ENCODE results near the gene CRIP1. TPM values are rescaled to one million over a fixed set of nuclear protein-coding genes. Genes with fewer than 3 reads are reported as not detected.

CRIP1 gene
- total RNA-seq, 4 donors from 2014 or later: 34.0 to 110 (median 54.6) TPM

DNA sequence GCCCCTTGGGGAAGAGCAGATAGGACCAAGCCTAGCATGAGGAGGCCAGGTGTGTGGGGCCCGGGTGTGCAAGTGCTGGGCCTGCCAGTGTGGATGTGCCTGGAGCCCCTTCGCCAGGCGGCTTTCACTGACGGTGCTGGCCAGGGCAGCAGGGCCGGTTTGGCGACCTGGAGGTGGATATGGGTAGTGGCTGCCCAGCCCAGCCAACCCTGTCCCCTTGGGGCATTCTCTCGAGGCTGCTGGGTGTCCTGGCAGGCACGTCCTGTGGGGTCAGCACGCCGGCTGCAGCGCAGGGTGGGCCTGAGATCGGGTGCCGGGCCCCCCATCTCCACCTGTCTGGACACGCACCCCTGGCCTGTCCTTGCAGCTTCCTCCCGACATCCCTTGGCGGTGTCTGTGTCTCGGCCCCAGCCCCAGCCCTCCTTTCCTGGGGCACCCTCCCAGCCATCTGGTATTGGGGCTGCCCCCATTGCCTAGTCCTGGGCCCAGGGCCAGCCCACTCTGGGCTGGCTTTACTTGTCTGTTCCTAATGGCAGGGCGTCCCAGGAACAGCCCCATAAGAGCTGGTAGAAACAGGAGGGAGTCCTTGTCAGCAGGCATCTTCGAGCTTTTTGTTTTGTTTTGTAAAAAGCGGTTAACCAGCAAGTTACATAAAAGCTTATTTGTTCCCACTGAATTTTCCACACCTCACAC lies 19.3 kb upstream of the CRIP1 start:
- no peak for DNase-seq (ENCODE audit: extremely low spot score)
- WGBS: 84% methylated on average over 15 of the region's 20 CpGs
- H3K9me3 ChIP-seq: no peaks in the 10 kb centered on the region
- TF ChIP-seq, protein P1, sequence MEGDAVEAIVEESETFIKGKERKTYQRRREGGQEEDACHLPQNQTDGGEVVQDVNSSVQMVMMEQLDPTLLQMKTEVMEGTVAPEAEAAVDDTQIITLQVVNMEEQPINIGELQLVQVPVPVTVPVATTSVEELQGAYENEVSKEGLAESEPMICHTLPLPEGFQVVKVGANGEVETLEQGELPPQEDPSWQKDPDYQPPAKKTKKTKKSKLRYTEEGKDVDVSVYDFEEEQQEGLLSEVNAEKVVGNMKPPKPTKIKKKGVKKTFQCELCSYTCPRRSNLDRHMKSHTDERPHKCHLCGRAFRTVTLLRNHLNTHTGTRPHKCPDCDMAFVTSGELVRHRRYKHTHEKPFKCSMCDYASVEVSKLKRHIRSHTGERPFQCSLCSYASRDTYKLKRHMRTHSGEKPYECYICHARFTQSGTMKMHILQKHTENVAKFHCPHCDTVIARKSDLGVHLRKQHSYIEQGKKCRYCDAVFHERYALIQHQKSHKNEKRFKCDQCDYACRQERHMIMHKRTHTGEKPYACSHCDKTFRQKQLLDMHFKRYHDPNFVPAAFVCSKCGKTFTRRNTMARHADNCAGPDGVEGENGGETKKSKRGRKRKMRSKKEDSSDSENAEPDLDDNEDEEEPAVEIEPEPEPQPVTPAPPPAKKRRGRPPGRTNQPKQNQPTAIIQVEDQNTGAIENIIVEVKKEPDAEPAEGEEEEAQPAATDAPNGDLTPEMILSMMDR (IDR thresholded peaks at IDR 0.05): no peak
- TF ChIP-seq EP300 (IDR thresholded peaks at IDR 0.05): no peak
- TF ChIP-seq POLR2AphosphoS5 (IDR thresholded peaks at IDR 0.05): no peak
- TF ChIP-seq POLR2A (IDR thresholded peaks at IDR 0.05; ENCODE audit: low read depth): no peak
- no peak overlapping the region for H3K4me3 ChIP-seq
- H3K4me1 ChIP-seq: peaks cover 49 to 75% (median 54%) of the 10 kb centered on the region in 4 donors
- H3K27ac ChIP-seq (replicated peaks in 1 of 4): peak overlapping the region; percentile 84 to 99 (median 94)
- peaks cover 33 to 83% (median 62%) of the 10 kb centered on the region in 4 donors for H3K36me3 ChIP-seq
- intact Hi-C loops (cut with DNase I): no loop called here
- no peaks in the 10 kb centered on the region for H3K27me3 ChIP-seq

DNA sequence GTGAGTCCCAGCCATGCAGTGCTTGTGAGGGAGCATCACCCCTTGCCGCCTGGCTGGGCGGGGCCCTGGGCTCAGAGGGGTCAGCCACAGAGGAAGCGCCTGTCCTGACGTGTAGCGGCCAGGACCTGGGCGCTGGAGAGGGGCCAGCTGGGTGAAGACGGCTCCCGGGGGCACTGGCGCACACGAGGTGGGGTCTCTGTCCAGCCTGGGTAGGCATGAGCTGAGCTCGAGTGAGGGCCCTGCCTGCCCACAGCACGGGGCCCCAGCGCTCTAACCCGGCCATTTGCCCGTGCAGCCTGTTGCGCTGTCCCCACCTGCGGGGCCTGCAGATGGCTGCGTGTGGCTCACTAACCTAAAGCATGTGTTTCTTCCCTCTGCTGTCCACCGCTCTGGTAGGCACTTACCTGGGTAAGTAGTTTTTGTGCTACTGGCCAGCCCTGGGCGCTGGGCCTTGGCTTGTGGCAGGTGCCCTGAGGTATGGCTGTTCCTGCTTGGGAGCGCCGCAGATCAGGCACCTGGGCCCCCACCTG lies 18.7 kb upstream of the CRIP1 start:
- H3K27me3 ChIP-seq: no peaks in the 10 kb centered on the region
- WGBS: 76% methylated on average over 11 of the region's 22 CpGs
- DNase-seq (ENCODE audit: extremely low spot score): no peak
- intact Hi-C loops (cut with DNase I): no loop called here
- peak overlapping the region; percentile 84 to 99 (median 94) for H3K27ac ChIP-seq (replicated peaks in 1 of 4)
- TF ChIP-seq POLR2A (IDR thresholded peaks at IDR 0.05; ENCODE audit: low read depth) (no peak), POLR2AphosphoS5 (IDR thresholded peaks at IDR 0.05) (no peak)
- H3K4me3 ChIP-seq: no peak overlapping the region
- H3K9me3 ChIP-seq: no peaks in the 10 kb centered on the region
- H3K36me3 ChIP-seq: peaks cover 30 to 77% (median 58%) of the 10 kb centered on the region in 4 donors
- H3K4me1 ChIP-seq: peaks cover 55 to 80% (median 60%) of the 10 kb centered on the region in 4 donors

DNA sequence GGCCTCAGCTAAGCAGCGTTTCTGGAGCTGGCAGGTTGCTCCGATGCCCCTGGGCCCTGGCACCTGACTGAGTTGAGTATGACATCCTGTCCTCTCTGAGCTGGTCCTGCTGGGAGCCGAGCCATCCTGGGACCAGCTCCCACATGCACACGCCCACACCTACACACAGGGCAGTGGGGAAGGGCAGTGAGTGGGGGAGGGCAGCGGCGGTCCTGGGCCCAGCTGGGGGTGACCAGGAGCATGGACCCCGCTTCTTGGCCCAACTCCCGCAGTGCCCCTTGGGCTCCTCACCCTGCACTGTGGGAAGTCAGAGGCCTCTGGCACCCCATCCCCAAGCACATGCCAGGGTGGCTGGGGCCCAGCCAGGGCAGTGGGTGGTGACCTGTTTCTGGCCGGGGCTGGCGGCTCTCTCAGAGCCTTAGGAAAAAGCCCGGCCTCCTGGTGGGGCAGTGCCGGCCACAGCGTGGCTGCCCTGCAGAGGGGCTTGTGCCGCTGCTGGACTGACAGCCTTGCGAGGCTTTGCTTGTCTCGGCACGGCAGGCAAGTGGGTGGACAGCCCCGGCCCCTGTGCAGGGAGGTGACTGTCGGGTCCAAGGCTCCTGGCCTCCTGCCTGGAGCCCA lies 18.0 kb upstream of the CRIP1 start:
- Histone ChIP-seq H3K9me3 (no peaks in the 10 kb centered on the region), H3K27ac (replicated peaks in 1 of 4) (peak overlapping the region; percentile 84 to 99 (median 94)), H3K36me3 (peaks cover 23 to 70% (median 50%) of the 10 kb centered on the region in 4 donors), H3K4me3 (no peak overlapping the region), H3K27me3 (no peaks in the 10 kb centered on the region), H3K4me1 (peaks cover 63 to 84% (median 68%) of the 10 kb centered on the region in 4 donors)
- WGBS: 80% methylated on average over 1 of the region's 19 CpGs
- intact Hi-C loops (cut with DNase I): no loop called here
- no peak for DNase-seq (ENCODE audit: extremely low spot score)
- no peak for TF ChIP-seq EP300 (IDR thresholded peaks at IDR 0.05)
- TF ChIP-seq POLR2A (IDR thresholded peaks at IDR 0.05; ENCODE audit: low read depth): no peak
- TF ChIP-seq, protein P1 (IDR thresholded peaks at IDR 0.05): no peak
- TF ChIP-seq POLR2AphosphoS5 (IDR thresholded peaks at IDR 0.05): no peak

DNA sequence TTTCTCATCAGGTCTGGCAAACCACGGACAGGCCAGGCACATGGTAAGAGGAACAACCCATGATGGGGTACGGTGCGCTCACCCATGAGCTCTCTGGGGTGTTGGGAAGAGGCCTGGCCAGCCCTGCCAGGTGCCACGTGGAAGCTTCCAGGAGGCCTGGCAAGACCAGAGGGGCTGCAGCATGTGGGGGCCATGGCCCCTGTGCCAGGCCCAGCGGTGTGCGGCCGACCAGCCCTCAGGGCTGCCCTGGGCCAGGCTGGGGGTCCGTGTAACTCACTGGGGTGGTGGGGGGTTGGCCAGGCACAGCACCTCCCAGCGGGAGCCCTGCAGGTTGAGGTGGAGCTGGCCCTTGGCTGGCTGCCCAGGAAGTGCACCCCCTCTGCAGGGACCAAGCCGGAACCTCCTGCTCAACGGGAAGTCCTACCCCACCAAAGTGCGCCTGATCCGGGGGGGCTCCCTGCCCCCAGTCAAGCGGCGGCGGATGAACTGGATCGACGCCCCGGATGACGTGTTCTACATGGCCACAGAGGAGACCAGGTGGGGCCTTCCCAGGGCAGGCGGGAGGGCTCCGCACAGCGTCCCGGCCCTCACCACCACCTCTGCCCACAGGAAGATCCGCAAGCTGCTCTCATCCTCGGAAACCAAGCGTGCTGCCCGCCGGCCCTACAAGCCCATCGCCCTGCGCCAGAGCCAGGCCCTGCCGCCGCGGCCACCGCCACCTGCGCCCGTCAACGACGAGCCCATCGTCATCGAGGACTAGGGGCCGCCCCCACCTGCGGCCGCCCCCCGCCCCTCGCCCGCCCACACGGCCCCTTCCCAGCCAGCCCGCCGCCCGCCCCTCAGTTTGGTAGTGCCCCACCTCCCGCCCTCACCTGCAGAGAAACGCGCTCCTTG lies 17.0 kb upstream of the CRIP1 start:
- Histone ChIP-seq H3K4me3 (no peak overlapping the region), H3K4me1 (peaks cover 67 to 85% (median 73%) of the 10 kb centered on the region in 4 donors), H3K27ac (replicated peaks in 1 of 4) (peak overlapping the region; percentile 84 to 99 (median 94)), H3K9me3 (no peaks in the 10 kb centered on the region), H3K27me3 (no peaks in the 10 kb centered on the region), H3K36me3 (peaks cover 14 to 60% (median 41%) of the 10 kb centered on the region in 4 donors)
- no peak for DNase-seq (ENCODE audit: extremely low spot score)
- no peak for TF ChIP-seq POLR2AphosphoS5 (IDR thresholded peaks at IDR 0.05)
- TF ChIP-seq, protein P1 (IDR thresholded peaks at IDR 0.05): no peak
- TF ChIP-seq EP300 (IDR thresholded peaks at IDR 0.05): no peak
- no peak for TF ChIP-seq POLR2A (IDR thresholded peaks at IDR 0.05; ENCODE audit: low read depth)
- WGBS: 71% methylated on average over 31 of the region's 54 CpGs
- intact Hi-C loops (cut with DNase I): no loop called here
